ENCODE results near the gene ONECUT3. TPM values are rescaled to one million over a fixed set of nuclear protein-coding genes. Genes with fewer than 3 reads are reported as not detected.

ONECUT3 gene
- polyA plus RNA-seq, 1 of the 3 experiments (the other 2 are of a cell fraction): not detected

GRCh38 chr19:1780272-1780958 is 27.1 kb downstream of the ONECUT3 start:
- H3K27me3 ChIP-seq (ENCODE audit: insufficient read depth): peaks cover 74% of the 10 kb centered on the region
- POLR2A ChIA-PET: no interaction called here
- H3K9ac ChIP-seq: no peak overlapping the region
- no peaks in the 10 kb centered on the region for H3K36me3 ChIP-seq (replicated peaks in 1 of 2; ENCODE audit: control insufficient read depth in 1 of 2, insufficient read depth in 2 of 2, low read length in 1 of 2)
- H3K4me1 ChIP-seq (ENCODE audit: control insufficient read depth in 1 of 2, insufficient read depth in 2 of 2, low read depth in 1 of 2, low read length in 1 of 2): no peaks in the 10 kb centered on the region
- H3K4me3 ChIP-seq (ENCODE audit: low read depth in 2 of 2, low read length in 1 of 2): no peak overlapping the region
- H3K4me2 ChIP-seq: no peak overlapping the region
- 11% methylated on average over 9 of the region's 14 CpGs for WGBS (ENCODE audit: low lambda C conversion rate)
- TF ChIP-seq, protein P1, sequence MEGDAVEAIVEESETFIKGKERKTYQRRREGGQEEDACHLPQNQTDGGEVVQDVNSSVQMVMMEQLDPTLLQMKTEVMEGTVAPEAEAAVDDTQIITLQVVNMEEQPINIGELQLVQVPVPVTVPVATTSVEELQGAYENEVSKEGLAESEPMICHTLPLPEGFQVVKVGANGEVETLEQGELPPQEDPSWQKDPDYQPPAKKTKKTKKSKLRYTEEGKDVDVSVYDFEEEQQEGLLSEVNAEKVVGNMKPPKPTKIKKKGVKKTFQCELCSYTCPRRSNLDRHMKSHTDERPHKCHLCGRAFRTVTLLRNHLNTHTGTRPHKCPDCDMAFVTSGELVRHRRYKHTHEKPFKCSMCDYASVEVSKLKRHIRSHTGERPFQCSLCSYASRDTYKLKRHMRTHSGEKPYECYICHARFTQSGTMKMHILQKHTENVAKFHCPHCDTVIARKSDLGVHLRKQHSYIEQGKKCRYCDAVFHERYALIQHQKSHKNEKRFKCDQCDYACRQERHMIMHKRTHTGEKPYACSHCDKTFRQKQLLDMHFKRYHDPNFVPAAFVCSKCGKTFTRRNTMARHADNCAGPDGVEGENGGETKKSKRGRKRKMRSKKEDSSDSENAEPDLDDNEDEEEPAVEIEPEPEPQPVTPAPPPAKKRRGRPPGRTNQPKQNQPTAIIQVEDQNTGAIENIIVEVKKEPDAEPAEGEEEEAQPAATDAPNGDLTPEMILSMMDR (IDR thresholded peaks at IDR 0.05): peak; percentile 27; the same call in 1 of the 2 replicates
- no peak for TF ChIP-seq SMC3 (IDR thresholded peaks at IDR 0.05; ENCODE audit: low read depth, low read length)
- H3K9me3 ChIP-seq: peaks cover 6% of the 10 kb centered on the region; the same call in 1 of the 2 replicates
- CTCF ChIA-PET: interaction anchor here (0.9 to 11.8 kb wide), 11 partner anchors 10 to 234 kb away, joined by 3 to 143 read pairs (median 14); no protein-coding TSS in a partner anchor
- DNase-seq: peak; percentile 55
- H3F3A ChIP-seq (replicated peaks; ENCODE audit: insufficient read depth): no peaks in the 10 kb centered on the region
- no peak overlapping the region for H2AFZ ChIP-seq (ENCODE audit: low read depth)
- no peaks in the 10 kb centered on the region for H4K20me1 ChIP-seq (ENCODE audit: insufficient read depth)
- H3K9me2 ChIP-seq: no peaks in the 10 kb centered on the region
- H3K27ac ChIP-seq (ENCODE audit: low read depth in 2 of 2, low read length in 1 of 2): no peak overlapping the region
- no peaks in the 10 kb centered on the region for H3K79me2 ChIP-seq (ENCODE audit: insufficient read depth)

GRCh38 chr19:1782521-1782920 is 29.2 kb downstream of the ONECUT3 start:
- H4K20me1 ChIP-seq (ENCODE audit: insufficient read depth): no peaks in the 10 kb centered on the region
- no peak overlapping the region for H3K4me2 ChIP-seq
- H3K36me3 ChIP-seq (replicated peaks in 1 of 2; ENCODE audit: control insufficient read depth in 1 of 2, insufficient read depth in 2 of 2, low read length in 1 of 2): no peaks in the 10 kb centered on the region
- H3K79me2 ChIP-seq (ENCODE audit: insufficient read depth): no peaks in the 10 kb centered on the region
- H3K9me2 ChIP-seq: no peaks in the 10 kb centered on the region
- no peak for DNase-seq
- 13% methylated on average over 1 of the region's 7 CpGs for WGBS (ENCODE audit: low lambda C conversion rate)
- H3K4me3 ChIP-seq (ENCODE audit: low read depth in 2 of 2, low read length in 1 of 2): no peak overlapping the region
- peaks cover 62% of the 10 kb centered on the region for H3K27me3 ChIP-seq (ENCODE audit: insufficient read depth)
- H3K9me3 ChIP-seq: peaks cover 6% of the 10 kb centered on the region; the same call in 1 of the 2 replicates
- CTCF ChIA-PET: interaction anchor here (0.7 to 11.8 kb wide), 15 partner anchors 9 to 236 kb away, joined by 3 to 143 read pairs (median 6); partner anchors contain the start of gene ONECUT3
- H3K4me1 ChIP-seq (ENCODE audit: control insufficient read depth in 1 of 2, insufficient read depth in 2 of 2, low read depth in 1 of 2, low read length in 1 of 2): no peaks in the 10 kb centered on the region
- no peak overlapping the region for H3K9ac ChIP-seq
- no peak overlapping the region for H3K27ac ChIP-seq (ENCODE audit: low read depth in 2 of 2, low read length in 1 of 2)
- POLR2A ChIA-PET: no interaction called here
- H2AFZ ChIP-seq (ENCODE audit: low read depth): no peak overlapping the region
- no peaks in the 10 kb centered on the region for H3F3A ChIP-seq (replicated peaks; ENCODE audit: insufficient read depth)
- TF ChIP-seq RFX5 (IDR thresholded peaks at IDR 0.05; ENCODE audit: low read length): no peak
- no peak for TF ChIP-seq FOSL2 (IDR thresholded peaks at IDR 0.05; ENCODE audit: borderline replicate concordance, low read depth)
- TF ChIP-seq POLR2AphosphoS5 (IDR thresholded peaks at IDR 0.05; ENCODE audit: low read depth, low read length): no peak
- TF ChIP-seq, protein P2, sequence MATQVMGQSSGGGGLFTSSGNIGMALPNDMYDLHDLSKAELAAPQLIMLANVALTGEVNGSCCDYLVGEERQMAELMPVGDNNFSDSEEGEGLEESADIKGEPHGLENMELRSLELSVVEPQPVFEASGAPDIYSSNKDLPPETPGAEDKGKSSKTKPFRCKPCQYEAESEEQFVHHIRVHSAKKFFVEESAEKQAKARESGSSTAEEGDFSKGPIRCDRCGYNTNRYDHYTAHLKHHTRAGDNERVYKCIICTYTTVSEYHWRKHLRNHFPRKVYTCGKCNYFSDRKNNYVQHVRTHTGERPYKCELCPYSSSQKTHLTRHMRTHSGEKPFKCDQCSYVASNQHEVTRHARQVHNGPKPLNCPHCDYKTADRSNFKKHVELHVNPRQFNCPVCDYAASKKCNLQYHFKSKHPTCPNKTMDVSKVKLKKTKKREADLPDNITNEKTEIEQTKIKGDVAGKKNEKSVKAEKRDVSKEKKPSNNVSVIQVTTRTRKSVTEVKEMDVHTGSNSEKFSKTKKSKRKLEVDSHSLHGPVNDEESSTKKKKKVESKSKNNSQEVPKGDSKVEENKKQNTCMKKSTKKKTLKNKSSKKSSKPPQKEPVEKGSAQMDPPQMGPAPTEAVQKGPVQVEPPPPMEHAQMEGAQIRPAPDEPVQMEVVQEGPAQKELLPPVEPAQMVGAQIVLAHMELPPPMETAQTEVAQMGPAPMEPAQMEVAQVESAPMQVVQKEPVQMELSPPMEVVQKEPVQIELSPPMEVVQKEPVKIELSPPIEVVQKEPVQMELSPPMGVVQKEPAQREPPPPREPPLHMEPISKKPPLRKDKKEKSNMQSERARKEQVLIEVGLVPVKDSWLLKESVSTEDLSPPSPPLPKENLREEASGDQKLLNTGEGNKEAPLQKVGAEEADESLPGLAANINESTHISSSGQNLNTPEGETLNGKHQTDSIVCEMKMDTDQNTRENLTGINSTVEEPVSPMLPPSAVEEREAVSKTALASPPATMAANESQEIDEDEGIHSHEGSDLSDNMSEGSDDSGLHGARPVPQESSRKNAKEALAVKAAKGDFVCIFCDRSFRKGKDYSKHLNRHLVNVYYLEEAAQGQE (IDR thresholded peaks at IDR 0.05; ENCODE audit: low read depth, low read length): no peak
- TF ChIP-seq MEF2A (IDR thresholded peaks at IDR 0.05; ENCODE audit: borderline replicate concordance, low read depth): no peak
- no peak for TF ChIP-seq IRF3 (IDR thresholded peaks at IDR 0.05; ENCODE audit: low read depth, low read length)
- TF ChIP-seq, protein P3, sequence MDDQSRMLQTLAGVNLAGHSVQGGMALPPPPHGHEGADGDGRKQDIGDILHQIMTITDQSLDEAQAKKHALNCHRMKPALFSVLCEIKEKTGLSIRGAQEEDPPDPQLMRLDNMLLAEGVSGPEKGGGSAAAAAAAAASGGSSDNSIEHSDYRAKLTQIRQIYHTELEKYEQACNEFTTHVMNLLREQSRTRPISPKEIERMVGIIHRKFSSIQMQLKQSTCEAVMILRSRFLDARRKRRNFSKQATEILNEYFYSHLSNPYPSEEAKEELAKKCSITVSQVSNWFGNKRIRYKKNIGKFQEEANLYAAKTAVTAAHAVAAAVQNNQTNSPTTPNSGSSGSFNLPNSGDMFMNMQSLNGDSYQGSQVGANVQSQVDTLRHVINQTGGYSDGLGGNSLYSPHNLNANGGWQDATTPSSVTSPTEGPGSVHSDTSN (IDR thresholded peaks at IDR 0.05): no peak
- no peak for TF ChIP-seq CHD2 (IDR thresholded peaks at IDR 0.05; ENCODE audit: low read length, partially characterized antibody)
- no peak for TF ChIP-seq TCF12 (IDR thresholded peaks at IDR 0.05)
- TF ChIP-seq TAF1 (IDR thresholded peaks at IDR 0.05; ENCODE audit: borderline replicate concordance, low read depth, low read length): no peak
- no peak for TF ChIP-seq MAX (IDR thresholded peaks at IDR 0.05; ENCODE audit: low read depth)
- no peak for TF ChIP-seq ELF1 (IDR thresholded peaks at IDR 0.05)
- TF ChIP-seq USF1 (IDR thresholded peaks at IDR 0.05; ENCODE audit: borderline replicate concordance, low read depth): no peak
- TF ChIP-seq EP300 (IDR thresholded peaks at IDR 0.05; ENCODE audit: borderline replicate concordance in 1 of 2, low read depth in 1 of 2, low read length in 1 of 2): no peak
- no peak for TF ChIP-seq RXRA (IDR thresholded peaks at IDR 0.05; ENCODE audit: borderline replicate concordance, low read depth)
- no peak for TF ChIP-seq JUND (IDR thresholded peaks at IDR 0.05)
- TF ChIP-seq GABPA (IDR thresholded peaks at IDR 0.05; ENCODE audit: low read depth): no peak
